GM20431 (cell line): ENCODE results near the gene ZRANB3.
"Not testable (repeated sequence)": the region's sequence is repeated elsewhere in the genome, so short reads cannot be mapped to it uniquely, and the experiment has no call there.

ENCODE experiments used
- in situ Hi-C: fragments of 300-500 bp; cut with MseI, MboI; formaldehyde crosslinking; loops from one replicate; pipeline ENCODE4 v1.15.0; 2020; ENCODE audit warnings: low sequenced_read_pairs; ENCODE audit not compliant: unreplicated experiment

The ZRANB3 gene

GRCh38 chr2:135494503-135494902, 36.5 kb downstream of the ZRANB3 start:
- in situ Hi-C loops = no loop called here

GRCh38 chr2:135490376-135490775, 40.6 kb downstream of the ZRANB3 start:
- in situ Hi-C loops = no loop called here

- in situ Hi-C loops = no loop called here
These were observed 45.6 kb downstream of the ZRANB3 start for GRCh38 chr2:135485441-135485840.

- in situ Hi-C loops = no loop called here
These were observed 55.9 kb downstream of the ZRANB3 start for GRCh38 chr2:135475128-135475527.

GRCh38 chr2:135473567-135473966, 57.5 kb downstream of the ZRANB3 start:
- in situ Hi-C loops = loop anchor here (25.0 kb wide), 1 partner anchor 239 kb away; no protein-coding TSS in a partner anchor

GRCh38 chr2:135471106-135471505, 59.9 kb downstream of the ZRANB3 start:
- in situ Hi-C loops = loop anchor here (25.0 kb wide), 1 partner anchor 241 kb away; no protein-coding TSS in a partner anchor

- in situ Hi-C loops = loop anchor here (25.0 kb wide), 1 partner anchor 255 kb away; no protein-coding TSS in a partner anchor
These were observed 73.7 kb downstream of the ZRANB3 start for GRCh38 chr2:135457279-135457678.

- in situ Hi-C loops = loop anchor here (25.0 kb wide), 1 partner anchor 255 kb away; no protein-coding TSS in a partner anchor
These were observed 74.2 kb downstream of the ZRANB3 start for GRCh38 chr2:135456835-135457234.

- in situ Hi-C loops = loop anchor here (25.0 kb wide), 1 partner anchor 256 kb away; no protein-coding TSS in a partner anchor
These were observed 74.6 kb downstream of the ZRANB3 start for GRCh38 chr2:135456431-135456830.

- in situ Hi-C loops = loop anchor here (25.0 kb wide), 1 partner anchor 258 kb away; no protein-coding TSS in a partner anchor
These were observed 76.4 kb downstream of the ZRANB3 start for GRCh38 chr2:135454608-135455007.

- in situ Hi-C loops = loop anchor here (25.0 kb wide), 1 partner anchor 259 kb away; no protein-coding TSS in a partner anchor
These were observed 78.0 kb downstream of the ZRANB3 start for GRCh38 chr2:135453027-135453426.

- in situ Hi-C loops = loop anchor here (25.0 kb wide), 1 partner anchor 260 kb away; no protein-coding TSS in a partner anchor
These were observed 79.1 kb downstream of the ZRANB3 start for GRCh38 chr2:135451966-135452365.

GRCh38 chr2:135443013-135443412, 88.0 kb downstream of the ZRANB3 start:
- in situ Hi-C loops = not testable (repeated sequence)

- in situ Hi-C loops = not testable (repeated sequence)
These were observed 95.9 kb downstream of the ZRANB3 start for GRCh38 chr2:135435155-135435554.

GRCh38 chr2:135424849-135425248, 106.2 kb downstream of the ZRANB3 start:
- in situ Hi-C loops = no loop called here

- in situ Hi-C loops = no loop called here
These were observed 108.1 kb downstream of the ZRANB3 start for GRCh38 chr2:135422898-135423297.

- in situ Hi-C loops = no loop called here
These were observed 119.4 kb downstream of the ZRANB3 start for GRCh38 chr2:135411646-135412045.

- in situ Hi-C loops = no loop called here
These were observed 121.6 kb downstream of the ZRANB3 start for GRCh38 chr2:135409436-135409835.

- in situ Hi-C loops = not testable (repeated sequence)
These were observed 134.8 kb downstream of the ZRANB3 start for GRCh38 chr2:135396259-135396658.

- in situ Hi-C loops = no loop called here
These were observed 144.0 kb downstream of the ZRANB3 start for GRCh38 chr2:135386993-135387392.

- in situ Hi-C loops = no loop called here
These were observed 152.4 kb downstream of the ZRANB3 start for GRCh38 chr2:135378591-135378990.

GRCh38 chr2:135373702-135374101, 157.3 kb downstream of the ZRANB3 start:
- in situ Hi-C loops = no loop called here
